Keratinocyte (primary cell): ENCODE results near the gene FAM78A.

Experiments used
- CTCF ChIP-seq, 3 experiments: IDR thresholded peaks in 1 of 3; conservative IDR thresholded peaks in 1 of 3; optimal IDR thresholded peaks in 1 of 3; 2 replicates in 2 of 3; 3 replicates in 1 of 3; pipeline versions ENCODE3 to v1.5.1; 2011; ENCODE audit warnings: low read length in 3 of 3, mild to moderate bottlenecking in 3 of 3, moderate library complexity in 2 of 3, control low read depth in 1 of 3, inconsistent platforms in 1 of 3; ENCODE audit not compliant: insufficient read depth in 2 of 3; ENCODE audit errors: extremely low read depth in 1 of 3
- EZH2 ChIP-seq: IDR thresholded peaks from one replicate; pipeline ENCODE4 v1.6.1; 2012; ENCODE audit warnings: inconsistent platforms, mild to moderate bottlenecking, low read length, moderate library complexity

DNA sequence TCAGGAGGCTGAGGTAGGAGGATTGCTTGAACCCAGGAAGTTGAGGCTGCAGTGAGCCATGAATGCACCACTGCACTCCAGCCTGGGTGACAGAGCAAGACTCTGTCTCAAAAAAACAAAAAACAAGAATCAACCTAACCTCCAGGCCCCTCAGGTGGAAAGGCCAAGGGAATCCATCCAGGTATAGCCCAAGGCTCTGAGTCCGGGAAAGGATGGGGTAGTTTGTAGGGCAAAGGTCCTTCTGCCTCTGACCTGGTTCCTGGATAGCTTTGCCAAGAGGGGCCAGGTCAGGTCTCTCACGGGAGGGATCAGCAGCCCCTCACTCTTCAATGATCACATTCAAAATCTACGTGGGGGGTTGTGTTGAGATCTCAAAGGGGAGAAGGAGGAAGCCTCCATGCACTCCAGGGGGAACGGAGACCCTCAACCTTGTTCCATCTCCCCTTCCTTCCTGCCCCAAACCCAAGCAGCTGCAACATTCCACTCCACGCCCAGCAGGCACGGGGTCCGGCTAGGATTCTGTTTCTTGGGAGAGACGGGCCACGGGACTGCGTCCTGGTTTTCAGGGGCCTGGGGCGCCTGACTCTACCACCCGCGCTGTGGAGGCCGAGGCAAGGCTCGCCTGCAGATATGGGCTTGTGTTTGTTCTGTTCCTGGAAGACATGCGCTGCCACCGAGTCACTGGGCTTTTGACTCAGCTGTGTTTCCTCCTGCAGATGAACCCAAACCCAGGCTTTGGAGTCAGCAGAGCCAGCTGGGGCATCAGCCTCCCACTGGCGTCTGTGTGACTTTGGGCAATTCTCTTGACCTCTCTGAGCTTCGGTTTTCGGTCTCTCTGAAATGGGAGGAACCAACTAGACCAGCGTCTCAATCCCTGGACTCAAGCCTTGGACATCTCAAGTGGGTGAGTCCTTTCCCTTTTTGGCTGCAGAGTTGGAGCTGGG is 48.7 kb upstream of the FAM78A start:
- no peak for TF ChIP-seq CTCF (optimal IDR thresholded peaks at IDR 0.05 in 1 of 3, IDR thresholded peaks at IDR 0.05 in 1 of 3, conservative IDR thresholded peaks at IDR 0.05 in 1 of 3; ENCODE audit: extremely low read depth in 1 of 3, insufficient read depth in 2 of 3, low read length in 3 of 3)
- no peak for TF ChIP-seq EZH2
